H9 (cell line): ENCODE measurements around the gene FAF1. TPM values are rescaled to one million over a fixed set of nuclear protein-coding genes. Genes with fewer than 3 reads are reported as not detected.

Source experiments
- DNase-seq: peaks from one replicate; pipeline ENCODE4 v3.0.0-alpha.2; 2017
- H2AFZ ChIP-seq: one replicate; pipeline ENCODE4 v1.6.1; 2013; ENCODE audit warnings: mild to moderate bottlenecking, low read length, control low read depth, moderate library complexity
- H2AK5ac ChIP-seq: 2 replicates; pipeline ENCODE4 v1.6.1; 2013; ENCODE audit warnings: low read length, control low read depth, mixed read lengths; ENCODE audit not compliant: insufficient read length
- H2BK120ac ChIP-seq: one replicate; pipeline ENCODE4 v1.6.1; 2013; ENCODE audit warnings: low read depth, mild to moderate bottlenecking, low read length, control low read depth, inconsistent platforms; ENCODE audit not compliant: poor library complexity, severe bottlenecking
- H2BK12ac ChIP-seq: 2 replicates; pipeline ENCODE4 v1.6.1; 2013; ENCODE audit warnings: low read length, control low read depth, mixed read lengths, low read depth; ENCODE audit not compliant: insufficient read length
- H2BK15ac ChIP-seq: 2 replicates; pipeline ENCODE4 v1.6.1; 2013; ENCODE audit warnings: low read depth, low read length, control low read depth
- H2BK20ac ChIP-seq: one replicate; pipeline ENCODE4 v1.6.1; 2013; ENCODE audit warnings: low read depth, mild to moderate bottlenecking, low read length, control low read depth, inconsistent platforms; ENCODE audit not compliant: poor library complexity, severe bottlenecking
- H2BK5ac ChIP-seq: 2 replicates; pipeline ENCODE4 v1.6.1; 2013; ENCODE audit warnings: low read length, control low read depth, mixed read lengths; ENCODE audit not compliant: insufficient read length
- H3K14ac ChIP-seq: 2 replicates; pipeline ENCODE4 v1.6.1; 2013; ENCODE audit warnings: low read length, control low read depth; ENCODE audit not compliant: insufficient read depth
- H3K18ac ChIP-seq: 2 replicates; pipeline ENCODE4 v1.6.1; 2013; ENCODE audit warnings: low read depth, mild to moderate bottlenecking, mixed read lengths, low read length, control low read depth; ENCODE audit not compliant: insufficient read length
- H3K23ac ChIP-seq: 2 replicates; pipeline ENCODE4 v1.6.1; 2013; ENCODE audit warnings: low read length, control low read depth, mixed read lengths, low read depth; ENCODE audit not compliant: insufficient read length
- H3K23me2 ChIP-seq: 2 replicates; pipeline ENCODE4 v1.6.1; 2013; ENCODE audit warnings: low read depth, mild to moderate bottlenecking, mixed read lengths, low read length, control low read depth; ENCODE audit not compliant: insufficient read length, poor library complexity, severe bottlenecking
- H3K27ac ChIP-seq: 2 replicates; pipeline ENCODE4 v1.5.1; 2013; ENCODE audit warnings: low read length, control low read depth, mixed read lengths, low read depth; ENCODE audit not compliant: insufficient read length
- H3K27me3 ChIP-seq: 2 replicates; pipeline ENCODE4 v1.6.1; 2013; ENCODE audit warnings: low read length, control low read depth, inconsistent platforms; ENCODE audit not compliant: insufficient read depth
- H3K4ac ChIP-seq: 2 replicates; pipeline ENCODE4 v1.6.1; 2013; ENCODE audit warnings: low read depth, mild to moderate bottlenecking, control low read depth, inconsistent platforms, low read length, moderate library complexity
- H3K4me1 ChIP-seq: 2 replicates; pipeline ENCODE4 v1.6.1; 2013; ENCODE audit warnings: low read length, control low read depth, inconsistent platforms; ENCODE audit not compliant: insufficient read depth
- H3K4me2 ChIP-seq: 2 replicates; pipeline ENCODE4 v1.6.1; 2013; ENCODE audit warnings: low read length, control low read depth, mixed read lengths; ENCODE audit not compliant: insufficient read length, insufficient read depth
- H3K56ac ChIP-seq: 2 replicates; pipeline ENCODE4 v1.6.1; 2013; ENCODE audit warnings: low read depth, mild to moderate bottlenecking, mixed read lengths, low read length, control low read depth; ENCODE audit not compliant: insufficient read length
- H3K79me1 ChIP-seq: 2 replicates; pipeline ENCODE4 v1.6.1; 2013; ENCODE audit warnings: low read depth, mild to moderate bottlenecking, moderate library complexity, low read length, control low read depth, inconsistent platforms; ENCODE audit not compliant: insufficient read depth, poor library complexity, severe bottlenecking
- H3K79me2 ChIP-seq: 2 replicates; pipeline ENCODE4 v1.6.1; 2013; ENCODE audit warnings: low read length, control low read depth, inconsistent platforms; ENCODE audit not compliant: insufficient read depth
- H3K9ac ChIP-seq: 2 replicates; pipeline ENCODE4 v1.6.1; 2013; ENCODE audit warnings: low read length, control low read depth, mixed read lengths; ENCODE audit not compliant: insufficient read length; ENCODE audit errors: extremely low read depth
- H3K9me3 ChIP-seq: one replicate; pipeline ENCODE4 v1.6.1; 2013; ENCODE audit warnings: low read depth, low read length, inconsistent platforms; ENCODE audit not compliant: control insufficient read depth
- H3T11ph ChIP-seq: one replicate; pipeline ENCODE4 v1.6.1; 2013; ENCODE audit warnings: mild to moderate bottlenecking, low read length, control low read depth, inconsistent platforms
- H4K20me1 ChIP-seq: one replicate; pipeline ENCODE4 v1.6.1; 2013; ENCODE audit not compliant: control insufficient read depth, insufficient read length, insufficient read depth
- H4K5ac ChIP-seq: 2 replicates; pipeline ENCODE4 v1.6.1; 2013; ENCODE audit warnings: low read depth, mild to moderate bottlenecking, mixed read lengths, low read length, control low read depth; ENCODE audit not compliant: insufficient read length
- H4K8ac ChIP-seq: replicated peaks from 2 replicates; pipeline ENCODE4 v1.6.1; 2013; ENCODE audit warnings: low read length, control low read depth, mixed read lengths, low read depth; ENCODE audit not compliant: insufficient read length
- H4K91ac ChIP-seq: 2 replicates; pipeline ENCODE4 v1.6.1; 2013; ENCODE audit warnings: low read depth, mild to moderate bottlenecking, moderate library complexity, mixed read lengths, low read length, control low read depth; ENCODE audit not compliant: insufficient read length
- H3K27ac Mint-ChIP-seq, 3 experiments: 2 replicates in 2 of 3; 3 replicates in 1 of 3; pipeline ENCODE4 v1.8.0; 2020 to 2021; ENCODE audit warnings: mixed read lengths in 3 of 3, mild to moderate bottlenecking in 1 of 3, moderate library complexity in 1 of 3
- H3K27me3 Mint-ChIP-seq: 2 replicates; pipeline ENCODE4 v1.8.0; 2021; ENCODE audit warnings: low read depth, mild to moderate bottlenecking, moderate library complexity, mixed read lengths
- H3K36me3 Mint-ChIP-seq, 3 experiments: 2 replicates in 2 of 3; 3 replicates in 1 of 3; pipeline ENCODE4 v1.8.0; 2020 to 2021; ENCODE audit warnings: low read depth in 3 of 3, mixed read lengths in 3 of 3; ENCODE audit not compliant: insufficient read depth in 1 of 3
- H3K4me1 Mint-ChIP-seq, 2 experiments: 2 replicates each; pipeline ENCODE4 v1.8.0; 2020; ENCODE audit warnings: mixed read lengths in 2 of 2
- H3K4me3 Mint-ChIP-seq, 2 experiments: 2 replicates in 1 of 2; 3 replicates in 1 of 2; pipeline ENCODE4 v1.8.0; 2020 to 2021; ENCODE audit warnings: mild to moderate bottlenecking in 2 of 2, mixed read lengths in 2 of 2, moderate library complexity in 1 of 2
- H3K9me3 Mint-ChIP-seq, 2 experiments: 2 replicates in 1 of 2; 3 replicates in 1 of 2; pipeline ENCODE4 v1.8.0; 2020; ENCODE audit warnings: mild to moderate bottlenecking in 2 of 2, mixed read lengths in 2 of 2, moderate library complexity in 1 of 2
- CTCF ChIP-seq: fragments of 200-600 bp; sonication (generic); conservative IDR thresholded peaks from 3 replicates; pipeline ENCODE4 v1.8.0; 2021; ENCODE audit warnings: antibody characterized with exemption, mild to moderate bottlenecking
- WGBS: extraction: QIAGEN DNeasy Blood & Tissue Kit; methylation state at CpG from one replicate; pipeline ENCODE4 v1.1.7; 2013; ENCODE audit warnings: missing lambda C conversion rate, low lambda C conversion rate, mixed read lengths; ENCODE audit not compliant: insufficient read length; ENCODE audit errors: extremely low coverage; 5-methylcytosine and 5-hydroxymethylcytosine counted together
- total RNA-seq: library from RNA; stranded (reverse); gene quantifications from 2 replicates; pipeline ENCODE4 v1.2.1, GENCODE V29; 2021

Gene FAF1
- total RNA-seq, 1 experiment from 2014 or later = 60.8 TPM

- Histone ChIP-seq H3K9me3 (no peaks in the 10 kb centered on the region), H4K91ac (no peak overlapping the region), H4K20me1 (no peaks in the 10 kb centered on the region), H3K27me3 (no peaks in the 10 kb centered on the region), H2AFZ (no peak overlapping the region), H3K79me1 (no peaks in the 10 kb centered on the region), H3K4ac (no peak overlapping the region), H3K9ac (no peak overlapping the region), H4K8ac (no peak overlapping the region), H4K5ac (no peak overlapping the region), H2BK12ac (no peak overlapping the region), H3K4me1 (no peaks in the 10 kb centered on the region), H2BK20ac (no peak overlapping the region), H2AK5ac (no peak overlapping the region), H3K79me2 (no peaks in the 10 kb centered on the region), H3K56ac (no peak overlapping the region), H2BK5ac (no peak overlapping the region), H2BK15ac (no peak overlapping the region), H2BK120ac (no peak overlapping the region), H3K14ac (no peak overlapping the region), H3K4me2 (no peak overlapping the region), H3K27ac (no peak overlapping the region), H3K23ac (no peak overlapping the region), H3K23me2 (no peaks in the 10 kb centered on the region), H3T11ph (no peak overlapping the region), H3K18ac (no peak overlapping the region)
- WGBS = no CpG with 5 or more reads among the region's 3 CpGs
- H3K27ac Mint-ChIP-seq = no peak overlapping the region
- no peak overlapping the region for H3K4me3 Mint-ChIP-seq
- H3K9me3 Mint-ChIP-seq = no peaks in the 10 kb centered on the region
- peaks cover 0 to 2% (median 0%) of the 10 kb centered on the region in 3 experiments; a peak in 1 of 7 replicates for H3K36me3 Mint-ChIP-seq
- TF ChIP-seq CTCF = no peak; the same call in 2 of the 3 replicates
- H3K4me1 Mint-ChIP-seq = peaks cover 0 to 13% of the 10 kb centered on the region in 2 experiments; a peak in 3 of 4 replicates
- no peaks in the 10 kb centered on the region for H3K27me3 Mint-ChIP-seq
- DNase-seq = no peak
Measured at GRCh38 chr1:50684185-50684584, 275.9 kb downstream of the FAF1 start.
